GM18511 (cell line): ENCODE results near the gene ZNF846.
"Not testable (repeated sequence)": the region's sequence is repeated elsewhere in the genome, so short reads cannot be mapped to it uniquely, and the experiment has no call there.

Experiments
- ATAC-seq: cut with Tn5 transposase; IDR thresholded peaks from one replicate; pipeline ENCODE4 v1.9.1; 2021; ENCODE audit warnings: mild to moderate bottlenecking, moderate library complexity; ENCODE audit not compliant: unreplicated experiment

ZNF846 gene

DNA sequence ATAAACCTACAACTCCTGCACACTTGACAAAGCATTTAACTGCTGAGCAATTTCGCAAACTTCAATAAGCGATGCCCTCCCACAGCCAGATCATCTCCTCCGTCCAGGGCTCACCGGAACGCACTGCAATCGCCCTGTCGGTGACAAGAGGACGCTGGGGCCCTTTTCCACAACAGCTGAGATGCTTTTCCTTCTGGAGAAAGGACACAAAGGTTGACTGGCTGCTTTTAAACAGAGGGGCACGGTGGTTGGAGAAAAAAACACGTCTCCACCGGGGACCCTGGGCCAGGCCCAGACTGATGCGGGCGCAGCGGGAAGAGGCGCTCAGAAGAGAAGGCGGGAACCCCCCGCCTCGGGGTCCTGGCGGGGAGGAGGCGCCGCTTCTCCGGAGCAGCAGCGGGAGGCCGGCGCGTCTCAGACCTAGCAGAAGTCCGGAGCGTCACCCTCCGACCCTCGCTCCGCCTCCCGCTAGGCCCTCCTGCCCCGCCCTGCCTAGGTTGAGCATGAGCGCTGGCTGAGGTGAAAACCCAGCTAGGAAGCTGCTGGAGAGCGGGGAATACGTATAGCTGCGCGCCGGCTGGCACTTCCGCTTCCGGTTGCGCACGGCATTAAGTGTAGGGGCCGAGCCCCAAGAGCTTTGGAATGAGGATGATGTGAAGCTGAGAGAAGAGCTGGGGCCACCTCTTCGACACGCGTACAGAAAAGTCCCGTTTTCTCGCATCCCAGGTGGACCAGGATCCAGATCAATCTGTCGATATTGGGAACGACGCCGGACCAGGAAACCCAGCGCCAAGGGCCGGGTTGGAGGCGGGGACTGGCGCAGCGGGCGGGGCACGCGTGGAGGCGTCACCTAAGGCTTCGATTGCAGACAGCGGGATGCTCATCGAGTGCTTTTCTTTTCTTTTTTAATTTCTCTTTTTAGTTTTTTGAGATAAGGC lies at the start of gene ZNF846:
Gene ZNF846 (minus strand): TSS at position 564 of the 938 bp plus-strand sequence. CDS start 3,788 bp downstream, outside the sequence.
- peak; percentile 99 for ATAC-seq

DNA sequence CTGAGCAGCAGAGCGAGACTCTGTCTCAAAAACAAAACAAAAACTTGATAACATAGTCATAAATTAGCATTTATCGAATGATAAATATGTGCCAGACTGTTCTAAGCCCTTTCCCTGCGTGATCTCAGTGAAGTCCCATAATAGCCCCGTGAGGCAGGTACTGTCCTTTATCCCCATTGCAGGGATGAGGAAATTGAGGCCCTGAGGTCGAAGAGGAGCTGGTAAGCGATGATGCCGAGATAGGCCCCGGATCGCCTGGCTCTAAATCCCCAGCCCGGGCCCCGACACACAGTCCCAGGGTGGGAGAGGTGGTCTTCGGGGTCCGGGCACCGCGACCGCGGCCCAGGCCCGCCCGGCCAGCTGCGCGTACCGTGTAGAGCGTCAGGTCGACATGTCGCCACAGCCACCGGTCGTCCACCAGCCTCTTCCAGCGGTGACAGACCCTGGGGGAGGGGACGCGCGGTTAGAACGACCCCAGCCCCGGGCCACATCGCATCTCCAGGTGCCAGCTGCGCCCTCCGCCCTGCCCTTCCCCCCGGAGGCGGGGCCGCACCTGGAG lies 49.7 kb upstream of the ZNF846 start:
- no peak for ATAC-seq

DNA sequence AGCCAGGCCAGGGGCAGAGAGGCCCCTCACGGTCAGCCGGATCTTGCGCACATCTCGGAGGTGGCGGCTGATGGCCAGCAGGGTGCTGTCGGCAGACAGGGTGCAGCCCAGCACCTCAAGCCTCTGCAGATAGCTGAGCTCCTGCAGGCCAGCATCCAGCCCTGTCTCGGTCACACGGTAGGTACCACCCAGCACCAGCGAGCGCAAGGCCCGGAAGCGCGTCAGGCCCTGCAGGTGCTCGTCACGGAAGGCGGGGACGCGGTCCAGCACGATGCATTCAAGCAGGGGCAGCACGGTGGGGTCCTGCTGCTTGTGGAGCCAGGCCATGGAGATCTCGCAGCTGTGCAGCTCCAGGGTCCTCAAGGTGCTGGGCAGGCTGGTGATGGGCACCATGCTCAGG lies 42.6 kb upstream of the ZNF846 start:
- no peak for ATAC-seq

DNA sequence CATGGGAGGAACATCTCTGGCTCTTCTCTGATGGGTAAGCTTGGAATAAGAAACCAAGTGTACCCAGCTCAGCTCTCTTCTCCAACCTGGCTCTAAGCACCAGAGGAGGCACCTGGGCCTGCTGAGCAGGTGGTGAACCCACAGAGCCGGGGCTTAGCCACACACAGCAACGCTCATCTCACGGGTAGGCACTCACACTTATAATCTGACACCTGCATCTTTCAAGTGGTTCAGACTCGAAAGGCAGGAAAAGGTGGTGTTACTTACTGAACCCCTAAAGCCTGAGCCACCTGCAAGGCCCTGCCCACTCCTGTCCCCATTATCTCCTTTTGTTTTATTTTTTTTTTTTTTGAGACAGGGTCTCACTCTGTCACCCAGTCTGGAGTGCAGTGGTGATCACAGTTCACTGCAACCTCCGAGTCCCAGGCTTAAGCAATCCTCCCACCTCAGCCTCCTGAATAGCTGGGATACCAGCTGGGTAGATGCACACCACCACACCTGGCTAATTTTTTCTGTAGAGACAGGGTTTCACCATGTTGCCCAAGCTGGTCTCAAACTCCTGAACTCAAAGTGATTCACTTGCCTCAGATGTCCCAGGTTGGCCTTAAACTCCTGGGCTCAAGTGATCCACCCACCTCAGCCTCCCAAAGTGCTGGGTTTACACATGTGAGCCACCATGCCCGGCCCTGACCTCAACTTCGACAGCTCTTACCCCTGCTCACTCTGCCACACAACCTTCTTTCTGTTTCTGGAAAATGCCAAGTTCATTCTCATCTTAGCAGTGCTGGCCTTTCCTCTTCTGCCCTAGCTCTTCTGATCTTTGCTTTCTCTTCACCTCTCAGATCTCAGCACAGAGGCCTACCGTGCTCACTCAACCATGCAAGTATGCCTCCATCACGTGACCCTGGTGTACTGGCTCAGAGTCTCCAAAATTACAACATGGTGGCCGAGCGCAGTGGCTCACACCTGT lies 40.6 kb upstream of the ZNF846 start:
- no peak for ATAC-seq

DNA sequence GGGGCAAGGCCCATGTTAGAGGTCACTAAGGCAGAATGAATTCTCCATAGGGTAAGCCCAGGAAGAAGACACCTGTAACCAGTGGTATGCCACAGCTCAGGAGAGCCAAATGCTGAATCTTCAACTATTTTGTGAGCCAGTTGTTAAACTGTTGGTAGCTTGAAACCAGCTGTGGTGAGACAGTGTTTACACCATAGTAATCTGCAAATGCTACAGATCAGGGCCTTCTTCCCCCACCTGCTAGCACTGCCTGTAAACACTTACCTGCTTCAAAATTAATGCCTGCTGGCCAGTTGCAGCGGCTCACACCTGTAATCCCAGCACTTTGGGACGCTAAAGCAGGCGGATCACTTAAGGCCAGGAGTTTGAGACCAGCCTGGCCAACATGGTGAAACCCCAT lies 38.3 kb upstream of the ZNF846 start:
- no peak for ATAC-seq

DNA sequence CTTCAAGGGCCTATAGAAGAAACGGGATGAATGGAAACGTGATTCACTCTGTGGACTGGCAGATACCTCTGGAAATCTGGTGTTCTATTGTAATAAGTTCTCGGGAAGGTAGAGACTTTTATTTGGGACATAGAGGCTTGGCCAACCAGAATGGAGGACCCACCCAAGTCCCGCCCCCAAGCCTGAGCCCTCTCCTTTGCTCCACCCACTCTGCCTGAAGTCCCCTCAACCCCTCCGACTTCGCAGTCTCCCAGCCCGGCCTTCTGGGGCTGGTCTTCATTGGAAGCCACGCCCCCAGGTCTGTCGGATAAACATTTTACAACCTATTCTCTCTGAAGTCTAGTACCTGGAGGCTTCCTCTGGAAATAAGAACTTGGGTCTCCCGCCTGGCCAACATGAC lies 33.4 kb upstream of the ZNF846 start:
- ATAC-seq: no peak

DNA sequence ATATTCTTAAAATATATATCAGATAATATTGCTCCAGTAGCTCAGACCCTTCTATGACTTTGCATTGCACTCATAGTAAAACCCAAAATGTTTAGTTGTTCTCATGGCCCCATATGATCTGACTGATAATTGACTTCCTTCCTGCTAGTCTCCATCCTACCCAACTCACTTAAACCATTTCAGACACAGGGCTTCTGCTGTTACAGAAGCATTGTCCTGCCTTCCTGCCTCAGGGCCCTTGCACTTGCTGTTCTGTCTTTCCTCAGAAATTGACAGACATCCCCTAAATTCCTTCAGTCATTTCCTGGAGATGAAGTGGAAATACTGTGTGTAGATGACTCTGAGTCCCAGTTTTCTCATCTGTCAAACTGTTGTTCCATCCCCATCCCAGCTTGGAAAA lies 30.6 kb upstream of the ZNF846 start:
- ATAC-seq: no peak

DNA sequence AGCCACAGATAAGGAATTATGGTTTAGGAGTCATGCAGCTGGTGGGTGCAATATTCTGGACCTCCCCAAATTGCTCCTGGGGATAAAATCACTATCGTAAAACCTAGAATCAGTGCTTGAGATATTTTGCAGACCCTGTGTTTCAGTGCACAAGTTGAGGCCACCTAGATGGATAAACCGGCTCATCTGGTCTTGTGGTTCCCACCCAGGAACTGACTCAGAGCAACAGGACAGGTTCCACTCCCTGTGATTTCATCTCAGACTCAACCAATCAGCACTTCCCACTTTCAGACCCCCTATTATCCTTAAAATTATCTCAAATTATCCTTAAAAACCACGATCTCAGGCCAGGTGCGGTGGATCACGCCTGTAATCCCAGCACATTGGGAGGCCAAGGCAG lies 29.3 kb upstream of the ZNF846 start:
- ATAC-seq: no peak

DNA sequence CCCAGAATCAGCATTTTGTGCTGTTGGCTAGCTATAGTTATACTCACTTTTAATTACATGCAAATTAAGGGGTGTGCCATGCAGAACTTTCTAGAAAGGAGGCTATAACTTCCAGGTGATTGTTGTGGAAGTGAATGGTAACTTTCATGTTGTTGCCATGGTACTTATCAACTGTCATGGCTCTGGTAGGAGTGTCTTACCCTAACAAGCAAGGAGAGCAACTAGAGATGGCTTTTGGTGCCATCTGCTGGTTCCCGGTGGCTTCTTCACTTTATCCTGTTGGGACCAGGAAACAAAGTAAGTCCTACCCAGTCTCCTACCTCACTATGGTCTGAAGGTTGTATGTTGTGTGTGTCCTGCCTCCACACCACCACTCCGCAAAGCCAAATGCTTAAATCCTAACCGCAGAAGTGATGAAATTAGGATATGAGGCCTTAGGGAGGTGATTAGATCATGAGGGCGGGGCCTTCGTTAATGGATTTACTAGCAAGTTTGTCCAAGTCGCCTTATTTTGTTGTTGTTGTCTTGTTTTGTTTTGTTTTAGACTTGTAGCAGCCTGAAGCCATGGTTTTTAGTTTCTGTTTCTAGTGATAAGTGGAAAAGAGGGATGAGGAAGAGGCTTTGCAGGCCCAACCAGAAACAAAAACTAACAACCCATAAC lies 27.7 kb upstream of the ZNF846 start:
- ATAC-seq: peak; percentile 62

DNA sequence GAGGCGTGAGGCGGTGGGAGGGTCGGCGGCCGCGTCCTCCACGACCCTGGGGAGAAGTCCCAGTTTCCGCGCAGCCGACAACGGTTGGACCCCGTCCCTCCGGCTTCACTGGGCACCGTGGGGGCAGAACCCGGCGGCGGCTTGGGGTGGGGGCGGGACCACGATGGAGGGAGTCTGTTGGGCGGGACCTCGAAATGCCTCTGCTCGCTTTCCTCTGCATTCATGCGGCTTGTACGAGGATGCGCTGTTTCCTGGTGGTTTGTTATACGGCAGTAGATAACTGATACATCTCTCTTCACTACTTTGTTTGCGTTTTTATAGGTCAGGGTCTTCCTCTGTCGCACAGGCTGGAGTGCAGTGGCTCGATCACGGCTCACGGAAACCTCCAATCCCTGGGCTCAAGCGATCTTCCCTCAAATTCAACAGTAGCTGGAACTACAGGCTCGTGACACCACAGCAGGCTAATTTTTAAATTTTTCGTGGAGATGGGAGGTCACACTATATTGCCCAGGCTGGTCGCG lies 24.6 kb upstream of the ZNF846 start:
- peak; percentile 16 for ATAC-seq

GRCh38 chr19:9792206-9793070 lies 23.9 kb upstream of the ZNF846 start:
- peak; percentile 38 for ATAC-seq

DNA sequence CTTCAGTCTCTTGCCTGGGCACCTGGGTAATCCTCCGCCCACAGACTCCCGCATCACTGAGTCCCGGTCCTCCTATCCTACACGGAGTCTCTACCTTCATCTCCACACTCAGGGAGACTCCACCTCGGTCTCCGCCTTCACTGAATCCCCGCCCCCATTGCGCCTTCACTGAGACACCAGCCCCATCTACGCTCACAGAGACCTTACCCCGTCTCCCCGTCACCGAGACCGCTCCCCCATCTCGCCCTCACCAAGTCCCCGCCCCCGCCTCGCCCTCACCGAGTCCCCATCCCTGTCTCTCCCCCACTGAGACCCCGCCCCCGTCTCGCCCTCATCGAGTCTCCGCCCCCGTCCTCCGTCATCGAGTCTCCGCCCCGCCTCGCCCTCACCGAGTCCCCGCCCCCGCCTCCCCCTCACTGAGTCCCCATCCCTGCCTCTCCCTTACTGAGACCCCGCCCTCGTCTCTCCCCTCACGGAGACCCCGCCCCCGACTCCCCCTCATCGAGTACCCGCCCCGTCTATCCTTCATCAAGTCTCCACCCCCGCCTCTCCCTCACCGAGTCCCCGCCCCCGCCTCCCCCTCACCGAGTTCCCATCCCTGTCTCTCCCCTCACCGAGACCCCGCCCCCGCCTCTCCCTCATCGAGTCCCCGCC lies 23.1 kb upstream of the ZNF846 start:
- ATAC-seq: peak; percentile 53

DNA sequence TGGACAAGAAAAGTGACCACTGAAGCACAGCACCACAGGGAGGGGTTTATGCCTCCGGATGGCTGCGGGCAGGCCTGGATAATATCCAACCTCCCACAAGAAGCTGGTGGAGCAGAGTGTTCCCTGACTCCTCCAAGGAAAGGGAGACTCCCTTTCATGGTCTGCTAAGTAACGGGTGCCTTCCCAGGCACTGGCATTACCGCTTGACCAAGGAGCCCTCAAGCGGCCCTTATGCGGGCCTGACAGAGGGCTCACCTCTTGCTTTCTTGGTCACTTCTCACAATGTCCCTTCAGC lies 22.5 kb upstream of the ZNF846 start:
- not testable (repeated sequence) for ATAC-seq

DNA sequence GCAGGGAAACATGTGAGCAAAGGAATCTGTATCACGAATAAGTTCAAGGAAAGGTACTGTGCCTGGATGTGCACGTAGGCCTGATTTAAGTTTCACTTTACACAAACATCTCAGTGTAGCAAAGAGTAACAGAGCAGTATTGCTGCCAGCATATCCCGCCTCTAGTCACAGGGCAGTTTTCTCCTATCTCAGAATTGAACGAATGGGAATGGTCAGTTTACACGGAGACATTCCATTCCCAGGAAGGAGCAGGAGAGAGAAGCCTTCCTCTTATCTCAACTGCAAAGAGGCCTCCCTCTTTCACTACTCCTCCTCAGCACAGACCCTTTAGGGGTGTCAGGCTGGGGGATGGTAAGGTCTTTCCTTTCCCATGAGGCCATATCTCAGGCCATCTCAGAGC lies 21.0 kb upstream of the ZNF846 start:
- ATAC-seq: not testable (repeated sequence)

DNA sequence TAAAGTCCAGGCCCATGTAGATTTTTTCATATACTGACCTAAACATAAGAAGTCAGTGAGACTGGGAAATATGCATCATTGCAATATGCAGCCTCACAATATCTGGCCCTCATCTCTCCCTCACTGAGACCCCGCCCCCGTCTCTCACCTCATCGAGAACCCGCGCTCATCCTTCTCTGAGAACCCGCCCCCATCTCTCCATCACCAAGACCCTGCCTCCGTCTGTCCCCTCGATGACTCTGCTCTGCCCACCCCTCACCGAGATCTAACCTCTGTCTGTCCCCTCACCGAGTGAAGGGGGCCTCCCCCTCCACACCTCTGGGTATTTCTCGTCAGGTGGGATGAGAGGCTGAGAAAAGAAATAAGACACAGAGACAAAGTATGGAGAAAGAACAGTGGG lies 20.5 kb upstream of the ZNF846 start:
- ATAC-seq: no peak

- not testable (repeated sequence) for ATAC-seq
Observed at GRCh38 chr19:9788604-9789003, 20.1 kb upstream of the ZNF846 start.

GRCh38 chr19:9786819-9787218 lies 18.3 kb upstream of the ZNF846 start:
- no peak for ATAC-seq

DNA sequence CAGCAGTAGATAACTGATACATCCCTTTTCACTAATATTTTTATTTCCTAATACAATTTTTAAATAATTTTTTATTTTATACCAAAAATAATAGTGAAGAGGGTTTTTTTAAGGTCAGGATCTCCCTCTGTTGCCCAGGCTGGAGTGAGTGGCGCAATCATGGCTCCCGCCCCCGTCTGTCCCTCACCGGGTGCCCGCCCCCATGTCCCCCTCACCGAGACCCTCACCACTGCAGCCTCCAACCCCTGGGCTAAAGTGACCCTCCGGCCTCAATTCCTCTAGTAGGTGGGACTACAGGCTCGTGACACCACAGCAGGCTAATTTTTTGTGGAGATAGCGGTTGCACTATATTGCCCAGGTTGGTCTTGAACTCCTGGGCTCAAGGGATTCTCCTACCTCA lies 17.8 kb upstream of the ZNF846 start:
- ATAC-seq: no peak
